Cardiac fibroblast (primary cell): ENCODE results near the gene ANXA9.

Experiments
- DNase-seq, 2 donors: peaks; one replicate each; pipeline versions ENCODE4 v3.0.0 to v3.0.0-alpha.2; 2010; ENCODE audit warnings: low read depth in 2 of 2
- H3K4me3 ChIP-seq, 2 donors: replicated peaks in 1 of 2; 1 replicate in 1 of 2; 2 replicates in 1 of 2; pipeline ENCODE4 v1.5.1; 2011; ENCODE audit warnings: low read depth in 2 of 2, low read length in 2 of 2, mild to moderate bottlenecking in 2 of 2, moderate library complexity in 1 of 2
- CTCF ChIP-seq: IDR thresholded peaks from one replicate; pipeline ENCODE4 v1.5.1; 2011; ENCODE audit warnings: low read depth, mild to moderate bottlenecking, low read length, inconsistent platforms

The ANXA9 gene

GRCh38 chr1:150997126-150997872 is 15.2 kb downstream of the ANXA9 start:
- no peak for DNase-seq
- no peak overlapping the region for H3K4me3 ChIP-seq
- no peak for TF ChIP-seq CTCF

DNA sequence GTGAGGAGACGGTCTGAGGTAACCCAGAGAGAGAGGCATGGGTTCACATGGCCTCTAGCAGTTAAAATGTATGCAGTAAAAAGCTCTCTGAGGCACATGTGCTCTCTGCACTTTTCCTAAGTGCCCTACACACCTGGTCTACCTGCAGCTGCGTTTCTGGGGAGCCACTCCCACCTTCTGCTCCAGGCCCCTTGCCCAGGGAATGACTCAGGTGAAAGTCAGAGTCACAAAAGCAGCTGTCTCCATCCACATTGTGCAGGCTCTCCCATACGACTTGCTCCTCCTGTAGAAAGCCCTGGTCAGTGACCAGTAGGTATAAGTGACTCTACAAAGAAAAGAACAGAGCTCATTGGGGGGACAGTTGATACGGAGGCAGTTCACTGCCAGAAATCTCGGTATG is 15.9 kb downstream of the ANXA9 start:
- DNase-seq, result no peak
- TF ChIP-seq CTCF, result no peak
- H3K4me3 ChIP-seq, result no peak overlapping the region

DNA sequence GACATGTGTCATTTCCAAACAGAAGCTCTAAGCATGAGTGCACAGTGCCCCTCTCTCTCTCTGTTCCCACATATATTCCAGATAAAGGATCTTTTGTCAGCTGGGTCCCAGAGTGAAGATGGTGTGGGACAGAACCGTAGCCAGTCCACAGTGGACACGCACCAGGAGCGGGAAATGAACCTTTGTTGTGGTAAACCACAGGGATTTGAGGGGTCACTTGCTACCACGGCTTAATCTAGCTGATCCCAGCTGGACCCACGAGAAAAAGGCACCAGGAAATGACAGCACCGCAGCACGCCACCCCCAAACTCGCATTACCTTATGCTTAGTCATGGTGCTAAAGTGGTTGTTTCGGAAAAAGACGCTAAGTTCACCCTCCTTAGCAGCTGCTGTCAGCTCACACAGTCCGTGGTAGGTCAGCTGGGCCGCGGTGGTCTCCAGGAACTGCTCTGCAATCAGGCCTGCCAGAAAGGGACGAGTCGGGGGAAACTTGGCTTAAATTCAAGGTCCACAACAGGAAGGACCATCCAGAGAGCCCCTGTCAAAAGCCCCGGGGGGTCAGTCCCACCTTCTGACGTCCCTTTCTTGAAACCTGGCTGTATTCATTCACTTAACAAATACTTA is 17.1 kb downstream of the ANXA9 start:
- DNase-seq, result peak; percentile 65 to 85
- no peak for TF ChIP-seq CTCF
- H3K4me3 ChIP-seq, result no peak overlapping the region

DNA sequence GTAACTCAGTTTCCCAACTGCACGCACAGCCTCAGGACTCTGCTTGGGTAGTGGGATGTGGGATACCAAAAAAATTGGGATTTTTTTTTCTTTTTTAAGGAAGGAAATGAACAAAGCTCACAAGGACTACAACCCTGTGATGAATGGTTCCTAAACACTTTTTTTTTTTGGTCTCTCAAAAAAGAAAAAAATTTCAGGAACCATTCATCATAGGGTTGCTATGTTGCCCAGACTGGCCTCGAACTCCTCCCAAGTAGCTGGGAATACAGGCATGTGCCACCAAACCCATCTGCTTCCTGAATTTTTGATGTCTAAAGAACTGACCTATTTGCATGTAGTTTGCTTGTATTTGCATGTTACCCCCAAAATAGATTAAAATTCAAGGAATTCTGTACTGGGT is 17.8 kb downstream of the ANXA9 start:
- no peak for TF ChIP-seq CTCF
- DNase-seq, result no peak
- no peak overlapping the region for H3K4me3 ChIP-seq

GRCh38 chr1:151000408-151000807 is 18.3 kb downstream of the ANXA9 start:
- TF ChIP-seq CTCF, result no peak
- no peak for DNase-seq
- no peak overlapping the region for H3K4me3 ChIP-seq

DNA sequence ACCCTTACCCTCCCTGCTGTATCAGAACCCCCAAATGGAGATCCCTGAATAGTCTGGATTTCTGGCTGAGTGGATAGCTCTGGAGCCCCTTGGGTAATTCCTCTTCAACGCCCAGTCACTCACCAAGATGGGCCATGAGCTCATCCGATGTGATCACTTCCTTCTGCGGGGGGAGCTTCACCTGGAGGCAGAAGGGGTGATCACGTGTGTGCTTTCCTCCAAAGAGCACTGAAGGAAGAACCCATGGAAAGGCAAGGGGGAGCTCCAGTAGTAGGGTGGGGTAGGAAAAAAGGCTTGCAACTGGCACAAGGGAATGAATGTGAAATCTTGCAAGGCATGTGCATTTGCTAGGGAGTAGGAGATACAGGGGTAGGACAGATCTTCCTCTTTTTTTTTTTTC is 19.5 kb downstream of the ANXA9 start:
- peak in 1 of 2 donors; percentile 41 for DNase-seq
- no peak overlapping the region for H3K4me3 ChIP-seq
- TF ChIP-seq CTCF, result no peak

DNA sequence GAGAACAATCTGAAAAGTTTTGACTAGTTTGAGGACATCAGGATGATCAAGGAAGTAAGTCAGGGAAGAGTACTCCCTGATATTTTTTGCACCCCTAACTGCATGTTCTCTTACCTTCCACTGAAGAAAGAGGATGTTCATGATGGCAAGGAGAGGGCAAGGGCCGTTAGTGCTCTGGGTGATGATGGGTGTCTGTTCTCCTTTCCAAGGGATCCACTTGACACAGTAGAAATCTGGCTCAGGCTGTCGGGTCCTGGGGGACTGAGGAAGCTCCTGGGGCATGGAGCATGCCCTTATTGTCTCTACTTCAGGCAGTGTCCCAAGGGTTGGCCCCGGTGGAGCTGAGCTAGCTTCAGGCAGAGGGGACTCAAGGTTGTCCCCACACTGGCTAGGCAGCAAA is 20.0 kb downstream of the ANXA9 start:
- no peak overlapping the region for H3K4me3 ChIP-seq
- no peak for DNase-seq
- no peak for TF ChIP-seq CTCF
